Putamen (tissue), 1 donor: ENCODE results near the gene TTLL11.
"Not testable (repeated sequence)": the region's sequence is repeated elsewhere in the genome, so short reads cannot be mapped to it uniquely, and the experiment has no call there.

Experiments used
- DNase-seq: peaks from one replicate; pipeline ENCODE4 v3.0.0-alpha.2; 2016; ENCODE audit warnings: low spot score

Gene TTLL11

GRCh38 chr9:121813519-121814210, 279.4 kb downstream of the TTLL11 start:
- DNase-seq: no peak

- no peak for DNase-seq
These were observed 280.9 kb downstream of the TTLL11 start for GRCh38 chr9:121812159-121812735.

DNA sequence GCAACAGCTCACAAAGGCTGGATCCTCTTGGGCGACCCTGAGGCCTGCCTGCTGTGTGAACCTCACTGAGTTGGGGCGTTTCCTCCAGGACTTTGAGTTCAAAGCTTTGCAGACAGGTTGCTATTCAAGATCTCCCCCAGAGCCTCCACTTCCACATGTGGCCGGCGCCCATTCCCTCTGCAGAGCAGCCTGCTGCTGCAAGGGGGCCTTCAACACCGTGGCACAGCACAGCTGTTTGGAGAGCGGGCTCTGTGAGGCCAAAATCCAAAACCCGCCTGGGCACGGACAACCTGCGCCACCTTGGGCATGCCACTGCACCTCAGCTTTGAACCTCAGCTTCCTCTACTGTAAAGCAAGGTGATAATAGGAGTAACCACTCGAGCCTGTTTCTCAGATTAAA, 281.4 kb downstream of the TTLL11 start:
- no peak for DNase-seq

DNA sequence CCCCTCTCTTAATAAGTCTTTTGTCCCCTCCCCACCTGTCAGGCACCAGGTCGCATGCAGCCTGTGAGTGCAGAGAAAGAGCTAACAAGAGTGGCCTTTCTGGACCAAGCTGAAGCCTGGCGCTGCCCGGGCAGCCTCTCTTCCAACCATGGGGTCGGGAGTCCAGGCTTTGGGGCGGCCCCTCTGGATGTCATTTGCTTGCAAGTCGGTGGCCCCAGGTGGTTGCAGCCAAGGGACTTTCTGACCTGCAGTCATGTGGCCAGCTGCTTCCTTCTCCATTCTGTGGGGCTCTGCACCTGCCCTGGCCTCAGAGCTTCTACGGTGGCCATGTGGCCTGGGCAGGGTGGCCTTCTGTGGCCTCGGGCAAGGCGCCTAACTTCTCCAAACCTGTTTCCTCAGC, 282.0 kb downstream of the TTLL11 start:
- no peak for DNase-seq

DNA sequence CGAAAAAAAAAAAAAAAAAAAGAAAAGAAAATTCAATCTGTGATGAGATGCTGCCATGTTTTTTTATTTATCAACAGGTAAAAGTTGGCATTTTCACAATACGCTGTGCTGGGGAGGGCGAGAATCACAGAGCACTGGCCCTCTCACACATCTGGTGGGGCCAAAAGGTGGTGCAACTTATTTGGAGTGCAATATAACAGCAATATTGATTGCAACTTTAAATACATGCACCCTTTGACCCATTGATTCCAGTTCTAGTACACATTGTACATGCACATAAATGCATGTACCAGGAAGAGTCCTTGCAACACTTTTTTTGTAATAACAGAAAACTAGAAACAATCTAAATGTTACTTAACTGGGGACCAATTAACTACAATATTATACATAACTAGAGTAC, 282.6 kb downstream of the TTLL11 start:
- no peak for DNase-seq

DNA sequence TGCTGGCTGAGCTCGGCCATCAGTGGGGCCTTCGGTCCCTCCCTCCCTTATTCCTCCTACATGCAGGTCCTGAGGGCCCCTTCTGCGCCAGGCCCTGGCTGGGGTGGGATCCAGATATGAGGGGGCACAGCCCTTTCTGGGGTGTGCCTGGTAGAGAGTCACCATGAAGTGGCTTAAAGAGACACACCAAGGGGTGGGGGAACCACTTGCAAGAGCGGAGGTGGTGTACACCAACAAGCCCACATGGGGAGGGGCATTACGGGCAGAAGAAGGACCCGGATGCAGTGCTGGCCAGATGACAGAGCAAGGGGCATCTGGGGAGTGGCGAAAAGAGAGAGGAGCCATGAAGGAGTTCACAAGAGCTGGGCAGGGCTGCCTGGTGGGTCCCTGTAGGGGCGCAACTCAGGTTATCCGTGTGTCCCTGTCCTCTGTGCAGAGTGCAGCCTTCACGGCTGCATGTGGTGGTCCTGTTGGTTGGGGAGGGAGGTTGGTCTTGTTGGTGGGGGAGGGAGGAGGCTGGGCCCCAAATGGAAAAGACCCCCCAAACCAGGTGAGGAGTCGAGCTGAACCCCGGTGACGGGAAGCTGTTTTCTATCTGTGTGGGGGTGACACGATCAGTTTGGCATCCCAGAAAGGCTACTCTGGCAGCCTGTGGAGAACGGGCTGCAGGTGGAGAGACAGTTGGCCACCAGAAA, 283.6 kb downstream of the TTLL11 start:
- DNase-seq: no peak

- no peak for DNase-seq
These were observed 284.3 kb downstream of the TTLL11 start for GRCh38 chr9:121808781-121809180.

GRCh38 chr9:121807823-121808278, 285.3 kb downstream of the TTLL11 start:
- DNase-seq: no peak

GRCh38 chr9:121807069-121807822, 285.9 kb downstream of the TTLL11 start:
- no peak for DNase-seq

DNA sequence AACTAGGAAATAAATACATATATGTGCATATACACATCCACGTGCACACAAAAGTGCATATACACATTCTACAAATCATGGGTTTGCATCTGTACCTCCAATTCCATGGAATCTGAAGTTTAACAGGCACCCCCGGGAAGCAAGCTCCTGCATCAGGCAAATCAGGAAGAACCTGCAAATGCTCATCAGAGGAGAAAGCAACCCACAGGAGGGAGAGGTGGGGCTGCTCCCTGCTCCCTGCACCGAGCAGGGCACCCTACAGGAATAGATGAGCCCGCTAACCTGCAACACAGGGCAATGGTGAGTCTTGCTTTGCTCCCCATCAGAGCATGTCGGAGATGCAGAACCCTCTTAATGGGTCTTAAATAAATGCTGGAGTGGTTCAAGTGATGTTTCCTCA, 290.4 kb downstream of the TTLL11 start:
- DNase-seq: no peak

- DNase-seq: no peak
These were observed 291.5 kb downstream of the TTLL11 start for GRCh38 chr9:121801579-121801978.

DNA sequence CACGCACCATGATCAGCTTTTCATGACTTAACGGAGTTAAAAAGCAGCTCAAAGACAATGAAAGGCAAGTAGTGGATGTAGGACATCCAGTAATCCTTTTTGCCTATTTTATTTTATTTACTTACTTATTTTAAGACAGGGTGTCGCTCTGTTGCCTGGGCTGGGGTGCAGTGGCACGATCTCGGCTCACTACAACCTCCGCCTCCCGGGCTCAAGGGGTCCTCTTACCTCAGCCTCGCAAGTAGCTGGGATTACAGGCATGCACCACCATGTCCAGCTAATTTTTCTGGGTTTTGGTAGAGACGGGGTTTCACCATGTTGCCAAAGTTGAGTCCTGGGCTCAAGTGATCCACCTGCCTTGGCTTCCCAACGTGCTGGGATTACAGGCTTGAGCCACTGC, 292.7 kb downstream of the TTLL11 start:
- DNase-seq: no peak

GRCh38 chr9:121798941-121799340, 294.2 kb downstream of the TTLL11 start:
- no peak for DNase-seq

DNA sequence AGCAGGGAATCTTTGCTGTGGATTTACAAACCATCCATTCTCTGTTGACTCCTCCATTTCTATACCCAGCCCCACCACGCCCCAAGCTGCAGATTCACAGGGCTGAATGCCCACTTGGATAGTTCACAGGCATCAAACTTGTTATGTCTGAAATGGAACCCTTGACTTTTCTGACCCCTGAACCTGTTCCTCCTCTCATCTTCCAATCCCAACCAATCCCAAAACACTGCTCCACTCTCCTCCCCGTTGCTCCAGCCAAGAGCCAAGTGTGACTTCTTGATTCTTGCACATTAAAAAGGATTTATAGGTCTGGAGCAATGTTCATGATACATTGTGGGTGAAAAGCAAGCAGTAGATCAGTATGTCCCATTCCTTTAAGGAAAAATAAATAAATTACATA, 296.0 kb downstream of the TTLL11 start:
- no peak for DNase-seq

DNA sequence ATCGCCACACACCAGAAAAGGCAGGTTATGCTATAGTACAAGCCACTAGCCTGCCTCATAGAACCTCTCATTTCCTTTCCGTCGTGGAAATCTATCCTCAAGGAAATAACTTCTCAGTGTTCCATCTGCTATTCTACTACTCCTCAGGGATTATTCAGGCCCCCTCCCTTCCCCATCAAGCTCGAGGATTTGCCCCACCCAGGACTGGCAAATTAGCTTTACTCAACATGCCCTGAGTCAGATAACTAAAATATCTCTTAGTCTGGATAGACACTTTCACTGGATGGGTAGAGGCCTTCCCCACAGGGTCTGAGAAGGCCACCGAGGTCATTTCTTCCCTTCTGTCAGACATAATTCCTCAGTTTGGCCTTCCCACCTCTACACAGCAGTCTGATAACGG, 298.8 kb downstream of the TTLL11 start:
- not testable (repeated sequence) for DNase-seq

GRCh38 chr9:121792476-121792875, 300.6 kb downstream of the TTLL11 start:
- DNase-seq: not testable (repeated sequence)

DNA sequence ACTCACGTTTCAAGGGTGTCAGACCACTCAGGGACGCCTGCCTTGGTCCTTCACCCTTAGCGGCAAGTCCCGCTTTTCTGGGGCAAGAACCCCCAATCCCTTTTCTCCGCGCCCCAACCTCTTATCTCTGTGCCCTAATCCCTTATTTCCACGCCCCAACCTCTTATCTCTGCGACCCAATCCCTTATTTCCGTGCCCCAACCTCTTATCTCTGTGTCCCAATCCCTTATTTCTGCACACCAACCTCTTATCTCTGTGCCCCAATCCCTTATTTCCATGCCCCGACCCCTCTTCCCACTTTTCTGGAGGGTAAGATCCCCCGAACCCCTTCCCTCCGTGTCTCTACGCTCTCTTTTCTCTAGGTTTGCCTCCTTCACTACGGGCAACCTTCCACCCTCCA, 302.3 kb downstream of the TTLL11 start:
- no peak for DNase-seq

GRCh38 chr9:121788686-121789366, 304.3 kb downstream of the TTLL11 start:
- no peak for DNase-seq

- DNase-seq: no peak
These were observed 306.1 kb downstream of the TTLL11 start for GRCh38 chr9:121786998-121787422.

- DNase-seq: no peak
These were observed 306.6 kb downstream of the TTLL11 start for GRCh38 chr9:121786543-121786948.

DNA sequence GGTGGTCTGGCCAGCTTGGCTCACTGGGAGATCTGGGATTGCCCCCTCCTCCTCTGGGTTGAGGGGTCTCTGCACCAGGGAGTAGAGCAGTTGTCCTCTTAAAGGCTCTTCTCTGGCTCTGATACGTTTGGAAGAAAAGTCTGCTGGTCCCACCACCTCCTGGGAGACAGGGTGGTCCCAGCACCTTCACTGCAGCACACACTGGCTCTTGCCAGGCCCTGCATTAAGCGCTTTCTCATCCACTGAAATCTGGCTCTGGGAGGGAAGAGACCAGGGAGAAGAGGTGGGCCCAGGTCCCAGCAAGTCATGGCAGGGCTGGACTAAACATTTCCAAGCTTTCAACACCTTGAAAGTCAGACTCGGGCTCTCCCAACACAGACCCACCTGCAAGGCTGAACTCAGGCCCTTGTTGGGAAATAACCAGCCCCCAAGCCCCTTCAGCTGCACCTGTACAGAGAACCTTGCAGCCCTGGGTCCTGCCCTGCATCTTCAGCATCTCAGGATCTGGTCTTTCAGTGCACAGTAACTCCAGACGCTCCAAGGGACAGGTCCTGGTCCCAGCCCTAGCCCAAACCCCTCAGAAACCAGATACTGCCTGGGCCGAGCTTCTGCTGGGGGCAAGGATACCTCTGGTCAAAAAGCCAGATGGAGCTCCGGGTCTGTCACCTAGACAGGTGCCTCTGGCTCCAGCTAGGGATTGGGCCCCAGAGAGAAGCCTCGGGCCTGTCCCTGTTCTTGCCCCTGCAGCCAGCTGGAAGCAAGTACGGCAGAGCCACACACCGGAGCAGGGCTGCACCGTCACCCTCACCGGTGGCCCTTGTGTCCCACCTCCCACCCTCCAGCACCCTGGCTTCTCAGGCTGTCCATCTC, 307.2 kb downstream of the TTLL11 start:
- no peak for DNase-seq
